Mucosa of descending colon (tissue), 3 donors: ENCODE results near the gene SLC15A1. TPM values are rescaled to one million over a fixed set of nuclear protein-coding genes. Genes with fewer than 3 reads are reported as not detected.
"Not testable (repeated sequence)": the region's sequence is repeated elsewhere in the genome, so short reads cannot be mapped to it uniquely, and the experiment has no call there.

Source experiments
- ATAC-seq: fragments of 200-7000 bp; cut with Tn5 transposase; one replicate; pipeline ENCODE4 v1.9.1; 2020; ENCODE audit warnings: mild to moderate bottlenecking, moderate library complexity
- DNase-seq, 3 donors: peaks; one replicate each; pipeline ENCODE4 v3.0.0-alpha.2; 2020
- H3K36me3 ChIP-seq: fragments of 200-600 bp; one replicate; pipeline ENCODE4 v1.8.0; 2021; ENCODE audit warnings: low read depth, mild to moderate bottlenecking
- H3K4me1 ChIP-seq: fragments of 200-600 bp; one replicate; pipeline ENCODE4 v1.8.0; 2021; ENCODE audit warnings: low read depth, mild to moderate bottlenecking
- H3K4me3 ChIP-seq: fragments of 200-600 bp; one replicate; pipeline ENCODE4 v1.8.0; 2021; ENCODE audit warnings: mild to moderate bottlenecking
- H3K9me3 ChIP-seq: fragments of 200-600 bp; one replicate; pipeline ENCODE4 v1.8.0; 2021; ENCODE audit warnings: mild to moderate bottlenecking
- CTCF ChIP-seq: fragments of 200-600 bp; IDR thresholded peaks from one replicate; pipeline ENCODE4 v1.8.0; 2022; ENCODE audit warnings: antibody characterized with exemption, mild to moderate bottlenecking
- intact Hi-C, 2 donors: fragments of 100-400 bp; cut with DNase I in 1 of 2; cut with micrococcal nuclease in 1 of 2; formaldehyde crosslinking; loops; one replicate each; pipeline versions ENCODE4 v1.11.0 to v1.11.1; 2022; cut with DNase I, micrococcal nuclease
- total RNA-seq, 3 donors: library from RNA; stranded (reverse); fragmentation: NEBNext Ultra II Directional in 2 of 3; extraction: Animal tissue kit (Norgen Biotek cat#: 25700) in 2 of 3; gene quantifications; one replicate each; pipeline versions ENCODE4 v1.2.1 to v1.2.4, GENCODE V29; 2021 to 2023
- donor health status: DM: no; HTN: no; CAD: no; lungs with moderate emphysema.
- donor health status: DM: no; HTN: no; CAD: no.
- donor health status: DM: no; HTN: yes; CAD: no.

The SLC15A1 gene
- total RNA-seq, 3 donors from 2014 or later: 27.2 to 45.1 (median 37.9) TPM

GRCh38 chr13:98643479-98643878 is 109.0 kb downstream of the SLC15A1 start:
- DNase-seq (no peak), ATAC-seq (no peak)
- Histone ChIP-seq H3K9me3 (no peaks in the 10 kb centered on the region), H3K36me3 (no peaks in the 10 kb centered on the region), H3K4me1 (peaks cover 9% of the 10 kb centered on the region), H3K4me3 (no peak overlapping the region)
- TF ChIP-seq CTCF: no peak
- intact Hi-C loops: loop anchor here in 1 of 2 donors (10.0 kb wide), 1 partner anchor 49 kb away; no protein-coding TSS in a partner anchor

GRCh38 chr13:98641075-98641474 is 111.4 kb downstream of the SLC15A1 start:
- DNase-seq (no peak), ATAC-seq (no peak)
- H3K9me3 ChIP-seq: no peaks in the 10 kb centered on the region
- H3K4me1 ChIP-seq: no peaks in the 10 kb centered on the region
- intact Hi-C loops: loop anchor here in 1 of 2 donors (10.0 kb wide), 1 partner anchor 46 kb away; no protein-coding TSS in a partner anchor
- no peak overlapping the region for H3K4me3 ChIP-seq
- no peaks in the 10 kb centered on the region for H3K36me3 ChIP-seq
- TF ChIP-seq CTCF: no peak

- H3K4me1 ChIP-seq, H3K36me3 ChIP-seq, DNase-seq, ATAC-seq, H3K9me3 ChIP-seq, H3K4me3 ChIP-seq: not testable (repeated sequence)
- intact Hi-C loops: loop anchor here in 1 of 2 donors (10.0 kb wide), 1 partner anchor 45 kb away; no protein-coding TSS in a partner anchor
Observed at GRCh38 chr13:98639785-98640184, 112.7 kb downstream of the SLC15A1 start.

- DNase-seq, intact Hi-C loops, H3K36me3 ChIP-seq, H3K9me3 ChIP-seq, ATAC-seq, H3K4me3 ChIP-seq, H3K4me1 ChIP-seq: not testable (repeated sequence)
Observed at GRCh38 chr13:98638352-98638751, 114.1 kb downstream of the SLC15A1 start.

Other genes starting within 250 kb of the SLC15A1 start
- 100 to 1,000 TPM; 190 to 210 (median 204) TPM for gene STK24, start 175.6 kb downstream of the SLC15A1 start, total RNA-seq
- gene DOCK9, start 225.4 kb upstream of the SLC15A1 start, total RNA-seq: 100 to 1,000 TPM in 1 of 3 donors, 10 to 100 TPM in 2; 52.0 to 136 (median 54.4) TPM